AG08395 (cell line): Measurements from ENCODE around the gene CTBP1.
"Not testable (repeated sequence)": the region's sequence is repeated elsewhere in the genome, so short reads cannot be mapped to it uniquely, and the experiment has no call there.

Experiments used
- DNase-seq: peaks from one replicate; pipeline ENCODE4 v3.0.0; 2012; ENCODE audit warnings: mixed read lengths, low spot score

CTBP1 gene

DNA sequence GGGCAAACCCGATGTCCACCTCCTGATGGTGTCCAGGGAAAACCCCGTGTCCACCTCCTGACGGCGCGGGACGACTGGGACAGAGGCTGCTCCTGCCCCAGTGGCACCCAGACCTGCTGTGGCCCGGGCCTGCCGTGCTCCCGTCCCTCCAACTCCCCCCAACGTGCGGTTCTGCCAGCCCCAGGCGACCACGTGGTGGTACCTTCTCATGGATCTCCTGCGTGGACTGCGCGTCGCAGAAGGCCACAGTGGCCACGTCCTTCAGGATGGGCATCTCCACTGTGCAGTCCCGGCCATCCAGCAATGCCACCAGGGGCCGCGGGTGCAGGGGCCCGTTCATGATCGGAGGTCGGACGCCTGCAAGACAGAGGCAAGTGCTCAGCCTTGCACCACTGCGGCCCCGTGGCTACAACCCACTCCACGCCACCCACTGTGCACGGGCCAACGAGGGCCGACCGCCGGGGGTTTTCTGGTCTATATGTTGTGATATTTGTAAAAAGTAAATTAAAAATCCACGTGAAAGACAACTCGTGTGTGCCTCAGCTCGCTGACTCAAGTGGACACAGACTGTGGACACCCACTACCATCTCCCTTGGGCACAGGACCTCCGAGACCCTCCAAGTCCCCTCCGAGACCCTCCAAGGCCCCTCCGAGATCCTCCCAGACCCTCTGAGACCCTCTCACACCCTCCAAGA, 10.8 kb downstream of the CTBP1 start:
- no peak for DNase-seq

DNA sequence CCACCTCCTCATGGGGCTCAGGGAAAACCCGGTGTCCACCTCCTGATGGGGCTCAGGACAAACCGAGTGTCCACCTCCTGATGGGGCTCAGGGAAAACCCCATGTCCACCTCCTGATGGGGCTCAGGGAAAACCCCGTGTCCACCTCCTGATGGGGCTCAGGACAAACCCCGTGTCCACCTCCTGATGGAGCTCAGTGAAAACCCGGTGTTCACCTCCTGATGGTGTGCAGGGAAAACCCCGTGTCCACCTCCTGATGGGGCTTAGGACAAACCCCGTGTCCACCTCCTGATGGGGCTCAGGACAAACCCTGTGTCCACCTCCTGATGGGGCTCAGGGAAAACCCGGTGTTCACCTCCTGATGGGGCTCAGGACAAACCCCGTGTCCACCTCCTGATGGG, 11.7 kb downstream of the CTBP1 start:
- not testable (repeated sequence) for DNase-seq

DNA sequence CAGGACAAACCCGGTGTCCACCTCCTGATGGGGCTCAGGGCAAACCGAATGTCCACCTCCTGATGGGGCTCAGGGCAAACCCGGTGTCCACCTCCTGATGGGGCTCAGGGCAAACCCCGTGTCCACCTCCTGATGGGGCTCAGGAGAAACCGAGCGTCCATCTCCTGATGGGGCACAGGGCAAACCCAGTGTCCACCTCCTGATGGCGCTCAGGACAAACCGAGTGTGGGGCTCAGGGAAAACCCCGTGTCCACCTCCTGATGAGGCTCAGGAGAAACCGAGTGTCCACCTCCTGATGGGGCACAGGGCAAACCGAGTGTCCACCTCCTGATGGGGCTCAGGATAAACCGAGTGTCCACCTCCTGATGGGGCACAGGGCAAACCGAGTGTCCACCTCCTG, 12.1 kb downstream of the CTBP1 start:
- not testable (repeated sequence) for DNase-seq

DNA sequence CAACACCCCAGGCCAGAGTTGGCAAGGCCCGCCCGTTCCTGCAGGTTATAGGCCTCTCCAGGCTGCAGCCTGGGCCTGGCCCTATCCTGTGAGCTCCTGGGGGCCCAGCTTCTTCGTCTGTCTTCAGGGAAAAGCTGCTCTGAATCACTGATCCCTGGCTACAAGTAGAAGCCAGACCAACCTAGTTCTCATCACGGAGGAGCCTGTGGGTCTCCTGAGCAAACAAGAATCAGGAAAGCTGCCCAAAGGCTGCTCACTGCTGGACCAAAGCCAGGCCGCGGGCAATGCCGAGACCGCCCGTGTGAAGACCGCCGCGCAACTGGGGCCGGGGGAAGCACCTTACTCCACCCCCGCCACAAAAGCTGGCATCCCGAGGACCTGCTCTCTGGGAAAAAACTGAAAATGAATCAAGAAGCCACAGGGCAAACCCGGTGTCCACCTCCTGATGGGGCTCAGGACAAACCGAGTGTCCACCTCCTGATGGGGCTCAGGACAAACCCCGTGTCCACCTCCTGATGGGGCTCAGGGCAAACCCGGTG, 12.8 kb downstream of the CTBP1 start:
- DNase-seq = no peak

DNA sequence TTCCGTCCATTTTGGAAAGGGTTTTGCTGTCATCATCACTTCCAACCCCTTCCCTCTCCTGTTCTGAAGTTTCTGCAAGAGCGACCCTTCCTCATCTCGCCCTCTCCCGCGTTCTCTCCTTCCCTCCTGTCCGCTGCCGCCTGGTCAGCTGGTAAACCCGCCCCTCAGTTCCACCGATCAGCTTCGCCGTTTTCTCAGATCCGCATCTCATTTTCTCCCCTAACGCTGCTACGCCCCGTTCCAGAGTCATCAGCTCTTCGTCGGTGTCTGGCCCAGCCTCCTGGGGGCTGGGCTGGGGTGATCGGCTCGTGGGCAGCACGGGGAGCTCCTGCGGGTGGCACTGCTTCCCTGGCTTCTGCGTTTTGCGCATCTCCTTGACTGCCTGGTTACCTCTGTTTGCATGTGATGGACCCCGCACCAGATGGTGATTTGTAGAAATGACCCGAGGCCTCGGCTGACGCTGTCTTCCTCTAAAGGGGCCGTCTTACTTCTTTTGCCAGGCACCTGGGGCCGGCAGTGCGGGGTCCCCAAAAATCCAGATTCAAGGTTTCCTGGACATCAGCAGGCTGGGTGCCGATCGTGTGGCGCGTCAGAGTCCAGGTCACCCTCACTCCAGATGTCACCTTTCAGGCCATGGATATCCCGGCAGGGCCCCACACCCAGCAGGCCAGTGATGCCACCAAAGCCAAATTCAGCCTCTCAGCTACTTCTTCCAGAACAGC, 13.4 kb downstream of the CTBP1 start:
- DNase-seq = no peak

DNA sequence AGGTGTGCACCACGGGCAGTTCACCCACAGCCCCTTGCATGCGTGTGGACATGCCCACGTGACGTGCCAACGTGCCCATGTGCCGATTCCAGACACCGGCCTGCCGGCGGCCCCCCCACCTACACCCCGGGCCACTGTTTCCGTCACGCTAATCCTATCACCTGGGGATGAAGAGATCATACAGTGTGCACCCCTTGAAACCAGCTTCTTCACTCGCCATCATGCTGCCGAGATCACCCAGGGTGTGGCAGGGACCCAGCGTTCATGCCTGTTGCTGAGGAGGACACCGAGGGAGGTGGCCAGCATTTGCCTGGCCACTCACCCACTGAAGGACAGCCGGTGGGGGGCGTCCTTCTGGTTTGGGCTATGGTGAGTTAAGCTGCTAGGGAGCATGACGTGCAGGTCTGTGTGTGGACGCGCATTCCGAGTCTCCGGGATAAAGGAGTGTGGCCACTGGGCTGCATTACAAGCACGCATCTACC, 14.1 kb downstream of the CTBP1 start:
- DNase-seq = no peak

DNA sequence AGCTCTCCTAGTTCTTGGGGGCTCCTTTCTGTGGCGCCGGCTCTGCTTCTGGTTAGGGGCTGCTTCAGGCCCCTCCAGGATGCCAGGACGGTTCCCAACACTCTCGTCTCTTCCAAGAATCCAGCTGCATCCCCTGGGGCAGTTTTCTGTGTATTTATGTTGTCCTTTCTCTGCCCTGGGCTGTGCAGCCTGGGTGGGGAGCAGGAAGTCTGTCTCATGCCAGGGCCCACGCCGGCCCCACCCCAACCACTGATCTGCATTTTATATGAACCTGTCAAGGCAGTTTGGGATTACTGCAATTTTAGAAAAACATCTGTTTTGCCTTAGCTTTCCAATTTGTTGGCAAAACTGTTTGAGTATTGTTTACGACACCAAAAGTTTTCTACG, 14.6 kb downstream of the CTBP1 start:
- peak; percentile 76 for DNase-seq

DNA sequence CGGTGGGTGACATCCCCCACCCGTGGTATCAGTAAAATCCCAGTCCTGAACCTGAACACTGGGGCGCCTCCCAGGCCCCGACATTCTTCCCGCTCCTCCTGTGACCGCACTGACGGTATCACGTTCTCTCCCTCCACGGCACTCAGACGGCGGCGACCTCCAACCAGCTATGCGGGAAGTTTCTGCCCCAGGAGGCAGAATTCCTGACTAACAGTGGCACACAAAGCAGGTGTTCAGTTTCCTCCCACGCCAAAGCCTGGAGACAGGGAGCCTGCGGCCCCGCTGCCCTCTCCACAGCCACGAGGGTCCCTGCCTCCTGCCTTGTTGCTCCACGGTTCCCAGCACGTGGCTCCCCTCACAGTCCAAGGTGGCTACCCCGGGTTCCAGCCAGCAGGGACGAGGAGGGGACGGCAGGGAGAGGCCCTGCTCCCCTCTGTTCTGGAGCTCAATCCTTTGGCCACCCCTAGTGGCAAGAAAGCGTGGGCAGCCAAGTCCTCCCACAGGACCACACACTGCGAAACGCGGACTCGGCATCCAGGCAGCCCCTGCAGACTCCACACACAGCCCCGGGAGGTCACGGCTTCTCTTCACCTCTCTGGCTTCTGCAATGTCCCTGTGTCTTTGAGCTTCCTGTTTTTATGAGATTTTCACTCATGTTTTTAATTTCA, 15.2 kb downstream of the CTBP1 start:
- peak; percentile 61 for DNase-seq

DNA sequence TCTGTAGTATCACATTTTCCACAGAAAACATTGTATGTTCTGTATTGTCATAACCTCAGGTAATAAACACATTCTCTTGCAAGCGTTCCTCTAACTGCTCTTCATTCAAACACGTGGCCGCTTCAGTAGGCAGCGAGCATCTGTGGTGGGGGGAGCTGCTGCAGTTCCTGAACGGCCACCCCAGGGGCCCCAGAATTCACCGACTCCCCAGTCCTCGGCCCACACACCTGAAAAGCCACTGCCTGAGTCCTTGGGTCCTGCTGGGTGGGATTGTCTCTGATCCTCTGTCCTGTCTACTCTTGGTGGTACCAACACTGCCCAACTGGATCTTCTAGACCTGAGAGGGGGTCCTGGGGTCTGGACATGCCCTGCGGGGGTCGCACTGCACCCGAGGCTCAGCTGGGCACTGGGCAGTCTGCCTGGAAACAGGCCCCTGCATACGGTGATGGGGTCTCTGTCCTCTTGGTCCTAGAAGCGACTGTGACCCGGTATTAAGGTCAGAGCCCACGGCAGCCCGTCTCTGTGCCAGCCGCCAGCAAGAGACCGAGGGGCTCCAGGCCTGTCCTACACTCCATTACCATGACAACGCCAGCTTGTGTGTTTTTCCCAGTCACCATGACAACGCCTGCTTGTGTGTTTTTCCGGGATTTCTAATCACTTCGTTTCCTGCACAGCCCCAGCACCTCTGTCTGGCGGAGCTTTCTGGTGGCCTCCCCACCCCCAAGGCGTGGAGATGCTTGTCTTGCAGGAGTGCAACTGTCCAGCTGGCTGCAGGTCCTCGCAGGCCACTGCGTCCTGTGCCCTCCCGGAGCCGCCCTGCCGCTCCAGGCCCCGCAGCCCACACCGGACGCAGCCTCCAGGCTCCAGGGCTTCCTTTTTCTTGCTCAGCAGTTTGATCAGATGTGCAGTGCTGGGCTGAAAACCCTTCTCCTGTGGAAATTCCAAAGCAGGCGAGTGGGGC, 16.0 kb downstream of the CTBP1 start:
- DNase-seq = no peak

DNA sequence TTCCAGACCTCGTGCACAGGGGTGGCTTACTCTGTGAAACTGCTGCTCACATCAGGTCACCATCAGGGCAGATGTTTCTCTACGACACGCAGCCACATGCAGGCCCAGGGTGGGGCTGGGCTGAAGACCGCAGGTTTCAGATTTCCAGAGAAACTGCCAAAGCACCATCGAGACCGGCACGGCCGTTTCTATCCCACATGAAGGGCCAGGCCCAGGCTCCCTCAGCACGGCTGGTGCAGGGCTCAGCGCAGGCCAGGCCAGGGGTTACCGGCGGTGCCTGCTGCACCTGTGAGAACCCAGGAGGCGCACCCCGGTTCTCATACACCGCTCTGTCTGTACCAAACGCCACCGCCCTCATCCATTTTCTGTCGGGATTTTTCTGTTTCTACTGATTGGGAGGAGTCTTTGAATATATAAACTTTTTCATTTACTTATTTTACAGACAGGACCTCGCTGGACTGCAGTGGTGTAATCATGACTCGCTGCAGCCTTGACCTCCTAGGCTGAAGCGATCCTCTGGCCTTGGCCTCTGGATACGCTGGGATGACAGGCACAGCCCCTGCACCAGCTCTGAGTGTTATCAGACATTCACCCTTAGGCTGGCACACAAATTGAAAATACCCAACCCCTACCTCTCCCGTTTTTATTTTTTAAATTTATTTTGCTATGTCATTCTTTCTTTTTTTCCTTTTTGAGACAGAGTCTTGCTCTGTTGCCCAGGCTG, 17.1 kb downstream of the CTBP1 start:
- no peak for DNase-seq

DNA sequence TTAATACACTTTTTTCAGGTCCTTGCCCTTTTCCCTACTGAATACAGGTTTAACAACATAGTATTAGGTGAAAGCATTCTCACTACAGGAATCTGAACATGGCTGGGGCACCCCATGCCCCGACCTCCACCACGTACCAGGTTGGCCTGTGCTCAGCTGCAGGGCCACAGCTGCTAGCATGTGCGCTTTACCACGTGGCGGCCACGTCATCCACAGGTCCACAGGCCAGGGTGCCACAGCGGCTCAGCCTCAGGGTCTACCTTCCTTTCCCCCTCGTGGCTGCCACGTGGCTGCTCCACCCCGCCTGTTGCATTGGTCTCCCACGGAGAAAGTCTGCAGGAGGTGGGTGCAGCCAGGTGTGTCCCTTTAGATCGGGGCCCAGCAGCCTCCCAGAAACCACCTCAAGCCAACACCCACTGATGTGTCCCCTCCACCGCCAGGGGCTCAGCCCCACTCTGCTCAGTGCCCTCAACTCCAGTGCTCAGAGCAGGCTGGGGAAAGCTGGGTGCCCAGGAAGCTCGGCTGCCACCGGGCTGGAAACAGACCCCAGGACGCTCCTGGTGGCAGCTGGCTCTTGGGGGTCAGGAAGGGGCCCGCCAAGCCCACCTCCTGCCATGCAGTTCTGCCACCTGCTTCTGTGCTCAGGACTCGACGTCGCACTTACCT, 17.8 kb downstream of the CTBP1 start:
- DNase-seq = no peak

DNA sequence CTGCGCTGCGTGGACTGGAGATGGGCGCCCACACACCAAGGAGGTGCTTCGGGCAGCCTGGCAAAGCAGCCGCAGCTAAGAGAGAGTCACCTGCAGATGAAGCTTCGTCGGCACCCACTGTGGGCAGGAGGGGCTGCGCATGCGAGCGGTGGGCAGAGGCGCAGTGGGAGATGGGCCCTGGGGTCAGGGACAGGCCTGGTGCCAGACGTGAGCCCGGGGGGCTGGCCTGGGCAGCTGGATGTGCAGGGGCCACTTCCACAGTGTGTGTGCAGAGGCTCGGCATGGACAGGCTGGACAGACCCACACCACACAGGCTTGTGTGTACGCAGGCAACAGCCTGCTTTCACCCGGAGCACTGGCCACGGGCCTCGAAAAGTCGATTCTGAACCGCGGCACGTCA, 18.6 kb downstream of the CTBP1 start:
- no peak for DNase-seq

DNA sequence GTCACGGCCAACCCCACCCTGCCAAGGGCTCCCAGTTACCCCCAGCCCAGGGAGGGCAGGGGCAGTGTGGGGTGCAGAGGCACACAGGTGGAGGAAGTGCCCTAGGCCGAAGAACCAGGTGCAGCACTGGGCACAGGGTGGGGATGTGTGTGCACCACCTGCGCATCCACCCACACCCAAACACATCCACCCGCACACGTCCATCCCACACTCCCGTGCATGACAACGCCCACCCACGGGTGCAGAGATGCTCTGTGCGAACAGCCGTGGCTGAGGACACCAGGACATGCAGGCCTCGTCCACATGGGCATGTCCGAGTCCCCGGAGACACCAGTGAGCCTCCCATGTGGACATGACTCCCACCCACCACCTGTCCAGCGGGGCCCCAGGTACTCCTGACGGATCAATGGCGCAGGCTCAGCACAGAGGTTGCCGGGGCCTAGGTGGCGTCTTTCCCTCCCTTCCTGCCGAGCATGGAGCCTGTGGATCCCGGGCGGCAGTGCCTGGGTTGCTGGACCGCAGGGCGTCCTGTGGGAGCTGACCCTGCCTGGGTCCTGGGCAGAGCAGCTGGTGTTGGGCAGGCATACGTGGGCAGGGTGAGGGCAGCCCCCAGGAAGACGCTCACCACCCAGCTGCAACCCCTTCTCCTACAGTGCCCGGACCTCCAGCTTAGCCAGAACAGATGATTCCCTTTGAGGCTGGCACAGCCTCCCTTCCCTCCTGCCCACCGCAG, 19.6 kb downstream of the CTBP1 start:
- no peak for DNase-seq

DNA sequence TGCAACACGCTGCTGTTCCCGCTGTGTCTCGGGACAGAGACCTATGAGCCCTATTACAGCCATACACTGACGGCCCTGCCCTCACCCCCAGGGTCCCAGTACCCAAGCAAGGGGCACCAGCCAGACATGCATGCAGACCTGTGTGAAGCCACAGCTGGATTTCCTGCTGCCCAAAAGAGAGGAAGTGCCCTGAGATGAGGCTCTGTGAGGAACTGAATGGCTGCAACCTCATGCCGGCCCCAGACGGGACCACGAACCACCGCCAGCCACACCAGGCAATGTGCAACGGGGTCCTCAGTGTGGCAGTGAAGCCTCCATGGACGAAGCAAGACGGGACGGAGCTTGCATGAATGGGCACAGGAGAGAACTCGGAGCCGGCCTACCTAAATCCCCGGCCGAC, 21.1 kb downstream of the CTBP1 start:
- no peak for DNase-seq

DNA sequence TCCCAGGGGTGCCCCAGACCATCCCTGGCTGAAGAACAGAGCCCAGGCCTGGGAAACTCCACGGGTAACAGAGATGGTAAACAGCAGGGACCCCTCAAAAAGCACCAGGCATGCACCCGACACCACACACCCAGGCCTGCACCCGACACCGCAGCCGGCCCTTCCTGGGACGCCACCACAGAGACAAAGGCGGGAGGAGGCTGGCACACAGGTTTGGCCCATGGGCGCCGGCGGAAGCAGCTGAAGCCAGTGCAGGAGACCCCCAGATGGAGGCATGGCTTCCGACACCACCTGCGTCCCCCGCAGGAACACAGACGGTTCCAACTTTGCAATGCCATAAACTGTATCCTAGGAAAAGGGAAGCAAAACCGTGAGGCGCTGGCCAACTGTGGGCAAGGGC, 22.3 kb downstream of the CTBP1 start:
- DNase-seq = no peak

DNA sequence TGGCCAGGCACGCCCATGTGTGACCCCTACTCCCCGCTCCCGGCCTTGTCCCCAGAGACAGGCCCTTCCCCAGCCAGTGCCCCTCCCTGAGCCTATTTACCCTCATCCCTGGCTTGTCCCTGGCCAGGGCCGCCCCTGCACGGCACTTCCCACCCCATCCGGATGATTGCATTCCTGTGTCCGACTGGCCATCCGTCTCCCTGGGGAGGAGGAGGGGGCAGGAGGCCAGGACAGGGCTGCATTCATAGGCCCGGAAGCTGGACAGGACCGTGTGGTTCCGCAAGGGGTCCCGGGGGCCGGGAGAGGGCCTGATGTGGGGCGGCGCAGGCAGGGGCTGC, 22.8 kb downstream of the CTBP1 start:
- DNase-seq = no peak

DNA sequence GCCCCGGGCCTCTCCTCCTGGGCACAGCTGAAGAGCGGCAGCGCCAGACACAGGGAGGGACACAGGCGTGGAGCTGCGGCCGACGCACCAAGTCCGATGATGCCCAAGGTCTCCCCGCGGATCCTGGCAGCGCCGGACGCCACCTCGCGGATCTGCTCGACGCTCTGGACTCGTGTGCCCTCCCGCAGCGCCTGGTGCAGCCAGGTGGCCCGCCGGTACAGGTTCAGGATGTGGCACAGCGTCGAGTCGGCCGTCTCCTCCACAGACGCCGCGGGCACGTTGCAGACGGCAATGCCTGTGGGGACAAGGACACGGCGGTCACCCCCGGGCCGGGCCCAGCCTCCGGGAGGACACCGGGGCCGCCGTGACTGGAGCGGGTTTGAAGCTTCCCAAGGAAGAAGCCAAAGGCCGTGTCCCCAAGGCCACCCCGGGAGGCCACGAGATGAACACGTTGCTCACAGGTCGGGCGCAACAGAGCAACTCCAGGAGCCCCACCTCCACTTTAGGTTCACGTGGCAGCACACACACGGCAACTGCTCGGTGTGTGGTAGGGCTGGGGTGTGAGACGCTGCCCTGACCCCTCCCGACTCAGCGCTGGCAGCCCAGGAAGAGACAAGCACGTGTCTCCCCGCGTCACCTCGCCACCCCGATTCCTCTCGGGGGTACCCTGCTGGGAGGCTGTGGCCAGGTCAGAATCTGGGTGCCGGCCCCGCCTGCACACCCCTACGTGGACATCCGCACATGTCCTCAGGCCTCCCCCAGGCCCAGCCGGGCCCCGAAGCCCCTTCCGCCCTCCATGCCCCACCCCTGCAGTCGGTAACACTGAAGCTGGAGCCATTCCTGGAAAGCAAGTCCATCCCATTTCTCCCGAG, 23.4 kb downstream of the CTBP1 start:
- DNase-seq = no peak

DNA sequence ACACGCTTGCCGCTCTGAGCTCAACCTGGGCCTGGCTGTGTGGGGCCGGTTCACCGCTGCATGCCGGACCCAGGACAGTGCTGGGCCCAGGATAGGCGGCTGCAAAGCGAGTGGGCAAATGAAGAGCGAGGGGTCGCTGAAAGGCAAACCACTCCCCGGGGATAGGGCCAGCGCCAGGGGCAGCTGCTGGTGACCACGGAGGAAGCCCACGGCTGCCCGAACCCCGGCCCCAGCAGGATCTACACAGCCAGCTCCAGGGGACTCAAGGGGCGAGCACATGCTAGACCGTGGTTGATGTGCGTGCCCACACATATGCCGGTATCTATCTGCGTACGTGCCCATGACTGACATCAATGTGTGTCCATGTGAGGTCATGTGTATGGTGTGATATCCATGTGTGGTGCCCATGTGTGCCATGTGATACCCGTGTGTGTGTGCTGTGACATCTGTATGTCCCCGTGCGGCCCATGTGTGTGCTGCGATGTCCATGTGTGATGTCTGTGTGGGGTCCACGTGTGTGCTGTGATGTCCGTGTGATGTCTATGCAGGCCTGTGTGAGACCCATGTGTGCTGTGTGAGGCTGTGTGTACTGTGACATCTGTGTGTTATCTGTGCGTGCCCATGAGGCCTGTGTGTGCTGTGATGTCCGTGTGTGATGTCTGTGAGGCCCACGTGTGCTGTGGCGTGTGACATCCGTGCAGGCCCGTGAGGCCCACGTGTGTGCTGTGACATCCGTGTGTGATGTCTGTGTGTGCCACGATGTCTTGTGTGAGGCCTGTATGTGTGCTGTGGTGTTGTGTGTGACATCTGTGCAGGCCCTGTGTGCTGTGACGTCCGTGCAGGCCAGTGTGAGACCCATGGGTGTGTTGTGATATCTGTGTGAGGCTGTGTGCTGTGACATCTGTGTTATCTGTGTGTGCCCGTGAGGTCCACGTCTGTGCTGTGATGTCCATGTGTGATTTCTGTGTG, 24.8 kb downstream of the CTBP1 start:
- no peak for DNase-seq
